GM19467 (cell line): ENCODE data around the gene SEC16B.
"Not testable (repeated sequence)": the region's sequence is repeated elsewhere in the genome, so short reads cannot be mapped to it uniquely, and the experiment has no call there.

Source experiments
- ATAC-seq: cut with Tn5 transposase; IDR thresholded peaks from one replicate; pipeline ENCODE4 v1.9.1; 2021; ENCODE audit warnings: mild to moderate bottlenecking, moderate library complexity; ENCODE audit not compliant: unreplicated experiment

The SEC16B gene

DNA sequence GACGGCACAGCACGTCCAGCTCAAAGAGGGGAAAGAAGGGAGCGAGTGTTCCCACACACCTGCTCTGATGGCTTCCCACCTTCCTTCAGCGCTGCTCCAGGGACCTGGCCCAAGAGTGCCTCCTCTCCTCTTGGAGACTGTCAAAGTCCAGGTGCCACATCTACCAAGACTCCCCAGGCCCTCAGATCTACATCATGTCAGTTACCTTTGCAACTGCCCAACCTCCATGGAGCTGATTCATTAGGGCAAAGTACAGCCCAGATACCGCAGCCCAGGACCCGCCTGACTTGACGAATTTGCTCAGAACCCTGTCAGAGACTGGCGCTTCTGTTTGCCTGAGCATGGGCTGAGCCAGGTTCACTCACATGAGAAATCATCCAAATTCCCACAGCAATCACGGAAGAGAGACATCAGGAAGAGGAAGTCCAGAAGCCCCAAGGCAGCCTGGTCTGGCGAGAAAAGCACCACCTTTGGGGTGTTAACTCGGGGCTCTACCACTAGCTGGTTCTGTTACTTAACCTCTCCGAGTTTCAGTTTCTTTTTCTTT is at the start of gene SEC16B:
TSS of gene SEC16B (minus strand) at position 234 of the 547 bp plus-strand sequence. CDS start 2,077 bp downstream, outside the sequence.
- ATAC-seq, result no peak

DNA sequence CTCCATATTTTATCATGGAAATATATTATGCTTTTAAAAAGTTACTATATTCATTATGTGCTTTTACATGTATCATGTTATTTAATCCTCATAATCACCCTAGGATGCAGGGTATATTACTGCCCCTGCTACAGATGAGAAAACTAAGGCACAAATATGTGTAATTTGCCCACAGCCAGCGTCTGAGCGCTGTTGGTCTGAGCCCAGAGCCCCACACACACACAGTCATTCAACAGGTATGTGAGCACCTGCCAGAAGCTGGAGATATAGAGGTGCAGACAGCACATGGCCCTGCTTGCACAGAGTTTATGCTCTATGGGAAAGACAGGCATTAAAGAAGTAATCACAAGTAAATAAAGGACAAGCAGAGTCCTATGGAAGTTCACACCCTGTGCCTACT is 49.8 kb upstream of the SEC16B start:
- no peak for ATAC-seq

GRCh38 chr1:178019208-178019607 is 49.4 kb upstream of the SEC16B start:
- no peak for ATAC-seq

GRCh38 chr1:178017517-178017916 is 47.7 kb upstream of the SEC16B start:
- ATAC-seq, result no peak

GRCh38 chr1:178011864-178012503 is 42.1 kb upstream of the SEC16B start:
- ATAC-seq, result no peak

DNA sequence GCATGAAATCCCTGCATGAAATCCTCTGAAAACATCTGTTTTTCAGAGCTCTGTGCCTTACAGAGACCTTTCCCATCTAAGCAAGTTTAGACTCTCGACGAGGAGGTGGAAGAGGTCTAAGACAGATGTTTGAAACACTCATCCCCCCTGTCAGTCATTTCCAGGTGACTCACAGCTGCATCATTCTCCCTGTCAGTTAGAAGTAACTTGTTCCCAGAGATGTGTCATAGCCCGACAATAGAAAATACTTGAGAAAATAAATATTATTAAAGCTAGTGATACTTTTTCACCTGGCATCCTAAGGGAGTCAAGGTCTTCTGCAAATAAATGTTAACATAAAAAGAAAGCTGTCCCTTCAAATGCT is 41.6 kb upstream of the SEC16B start:
- ATAC-seq, result no peak

GRCh38 chr1:178010674-178011464 is 41.0 kb upstream of the SEC16B start:
- ATAC-seq, result no peak

- no peak for ATAC-seq
These were observed 36.2 kb upstream of the SEC16B start for GRCh38 chr1:178006043-178006442.

DNA sequence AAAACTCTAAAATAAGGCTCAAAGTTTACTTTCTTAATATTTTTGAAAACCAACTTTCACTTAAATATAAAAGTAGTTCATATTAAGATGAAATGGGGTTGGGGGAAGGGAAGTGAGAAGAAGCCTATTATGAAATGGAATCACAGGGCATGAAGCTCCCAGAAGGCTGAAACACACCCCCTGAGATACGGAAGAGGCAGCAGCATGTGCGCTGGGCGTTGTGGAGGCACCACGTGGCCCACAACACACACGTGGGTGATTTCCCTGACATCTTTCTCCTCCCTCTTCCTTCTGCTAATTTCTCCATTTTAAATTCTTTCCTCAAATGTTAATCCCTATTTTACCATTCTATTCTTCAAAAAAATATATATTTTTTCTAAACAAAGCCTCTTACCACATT is 35.6 kb upstream of the SEC16B start:
- ATAC-seq, result no peak

DNA sequence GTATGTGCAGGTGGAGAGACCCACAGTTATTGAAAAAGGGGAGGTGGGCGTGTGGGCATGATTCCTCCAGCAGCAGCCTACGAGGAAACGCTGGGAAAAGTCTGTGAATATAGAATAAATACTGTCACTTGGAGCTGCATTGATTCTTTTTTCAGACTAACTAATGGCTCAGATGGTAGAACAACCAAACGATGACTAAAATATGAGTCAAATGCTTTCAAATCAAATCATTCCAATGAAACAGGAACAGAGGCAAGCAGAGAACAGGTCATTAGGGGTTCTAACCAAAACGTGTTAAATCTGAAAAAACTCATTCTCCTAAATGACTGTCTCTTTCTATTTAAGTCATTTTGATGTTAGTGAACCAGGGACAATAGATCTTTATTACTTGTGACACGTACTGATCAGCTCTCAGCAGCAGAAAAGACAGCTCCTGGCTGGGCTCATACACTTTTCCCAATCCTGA is 35.1 kb upstream of the SEC16B start:
- ATAC-seq, result no peak

DNA sequence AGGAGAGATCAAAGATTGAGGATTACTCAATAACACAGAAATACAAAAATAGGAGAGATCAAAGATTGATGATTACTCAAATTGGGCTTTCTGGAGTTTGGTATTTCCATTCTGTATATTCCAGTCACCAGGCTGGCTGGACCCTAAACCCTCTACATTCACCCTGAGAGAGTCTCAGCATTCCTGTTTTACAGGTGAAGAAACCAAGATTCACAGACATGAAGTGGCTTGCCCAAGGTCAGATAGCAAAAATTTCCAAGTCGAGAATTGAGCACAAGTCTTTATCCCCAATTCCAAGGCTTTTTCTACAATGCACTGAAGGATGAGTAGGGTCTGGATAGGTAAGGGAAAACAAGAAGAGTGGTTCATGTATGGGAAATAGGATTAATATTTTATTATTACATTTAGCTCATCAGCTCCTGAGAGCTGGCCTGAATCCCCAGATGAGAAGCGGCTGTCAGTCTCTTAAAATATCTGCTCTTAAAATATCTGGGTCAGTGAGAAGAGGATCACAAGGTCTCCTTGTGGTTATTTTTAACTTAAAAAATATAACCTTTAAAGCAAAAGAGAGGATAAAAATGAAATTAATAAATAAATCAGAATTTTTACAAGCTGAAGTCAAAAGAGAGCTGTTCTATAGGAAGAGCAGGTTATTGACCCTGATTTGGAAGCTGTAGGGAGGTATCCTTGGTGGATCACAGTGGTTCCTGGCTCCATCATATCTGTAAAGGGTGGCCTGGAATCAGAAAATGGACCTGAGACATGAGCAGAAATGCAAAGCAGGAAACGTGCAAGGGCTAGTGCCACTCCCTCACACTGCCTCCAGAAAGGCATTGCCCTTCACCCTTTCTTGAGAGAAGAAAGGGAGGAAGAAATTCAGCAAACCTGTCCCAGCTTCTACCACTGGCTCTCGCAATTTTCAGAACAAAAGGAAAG is 29.1 kb upstream of the SEC16B start:
- no peak for ATAC-seq

GRCh38 chr1:177996957-177997356 is 27.1 kb upstream of the SEC16B start:
- no peak for ATAC-seq

DNA sequence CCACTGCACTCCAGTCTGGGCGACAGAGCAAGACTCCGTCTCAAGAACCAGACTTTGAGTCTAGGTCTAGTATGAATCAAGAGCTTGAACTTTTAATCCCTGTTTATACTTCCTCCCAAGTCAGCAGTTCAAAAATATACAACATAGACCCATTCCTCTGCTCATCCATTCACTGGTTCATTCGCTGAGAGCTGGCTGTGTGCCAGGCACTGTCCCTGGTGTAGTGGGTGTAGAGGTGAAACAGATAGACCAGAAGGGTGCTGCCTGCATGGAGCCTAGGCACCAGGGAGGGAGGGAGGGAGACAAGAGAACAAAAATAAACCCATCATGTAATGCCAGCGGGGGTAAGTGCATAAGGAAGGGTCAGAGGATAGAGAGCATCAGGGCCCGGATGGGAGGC is 25.5 kb upstream of the SEC16B start:
- no peak for ATAC-seq

DNA sequence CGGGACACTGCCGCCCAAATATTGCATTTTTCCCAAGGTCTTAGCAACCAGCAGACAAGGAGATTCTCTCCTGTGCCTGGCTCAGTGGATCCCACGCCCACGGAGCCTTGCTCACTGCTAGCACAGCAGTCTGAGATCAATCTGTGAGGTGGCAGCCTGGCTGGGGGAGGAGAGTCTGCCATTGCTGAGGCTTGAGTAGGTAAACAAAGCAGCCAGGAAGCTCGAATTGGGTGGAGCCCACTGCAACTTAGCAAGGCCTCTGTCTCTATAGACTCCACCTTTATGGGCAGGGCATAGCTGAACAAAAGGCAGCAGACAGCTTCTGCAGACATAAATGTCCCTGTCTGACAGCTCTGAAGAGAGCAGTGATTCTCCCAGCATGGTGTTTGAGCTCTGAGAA is 16.4 kb upstream of the SEC16B start:
- not testable (repeated sequence) for ATAC-seq

DNA sequence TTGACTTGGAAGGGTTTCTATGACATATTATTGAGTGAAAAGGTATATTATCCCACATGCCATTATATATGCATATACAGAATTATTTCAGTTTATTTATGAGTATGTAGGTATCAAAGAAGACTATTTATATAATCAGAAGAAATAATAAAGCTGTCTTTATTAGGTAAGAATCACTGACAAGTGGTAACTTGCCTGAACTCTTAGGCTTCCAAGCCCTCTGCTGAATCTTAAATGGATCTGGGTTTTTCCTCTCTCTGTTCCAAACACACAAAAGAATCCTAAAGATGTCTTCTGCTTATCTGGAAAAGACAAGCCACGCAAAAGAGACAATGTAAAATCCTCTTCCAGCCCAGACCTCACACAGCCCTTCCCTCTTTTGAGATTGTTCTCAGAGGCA is 14.9 kb upstream of the SEC16B start:
- no peak for ATAC-seq

- no peak for ATAC-seq
These were observed 14.3 kb upstream of the SEC16B start for GRCh38 chr1:177984136-177984525.

- no peak for ATAC-seq
These were observed 13.8 kb upstream of the SEC16B start for GRCh38 chr1:177983482-177984135.

- ATAC-seq, result no peak
These were observed 13.2 kb upstream of the SEC16B start for GRCh38 chr1:177983077-177983476.

GRCh38 chr1:177981200-177981599 is 11.3 kb upstream of the SEC16B start:
- no peak for ATAC-seq

DNA sequence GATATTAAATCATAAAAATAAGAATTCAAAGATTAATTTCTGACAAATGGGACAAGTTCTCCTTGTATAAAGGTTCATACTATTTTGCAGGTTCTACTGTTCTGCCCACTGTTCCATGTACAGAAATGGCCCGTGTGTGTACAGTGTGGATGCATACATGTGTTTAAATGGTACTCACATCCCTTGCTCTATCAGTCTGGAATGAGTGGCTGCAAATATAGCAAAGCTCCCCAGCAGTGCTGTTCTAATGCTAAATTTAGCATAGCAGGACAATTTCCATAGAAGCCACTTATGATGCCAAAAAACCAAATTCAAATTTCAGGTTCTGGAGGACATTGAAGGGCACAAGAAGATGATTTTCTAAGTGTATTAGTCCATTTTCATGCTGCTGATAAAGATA is 9.4 kb upstream of the SEC16B start:
- ATAC-seq, result no peak

DNA sequence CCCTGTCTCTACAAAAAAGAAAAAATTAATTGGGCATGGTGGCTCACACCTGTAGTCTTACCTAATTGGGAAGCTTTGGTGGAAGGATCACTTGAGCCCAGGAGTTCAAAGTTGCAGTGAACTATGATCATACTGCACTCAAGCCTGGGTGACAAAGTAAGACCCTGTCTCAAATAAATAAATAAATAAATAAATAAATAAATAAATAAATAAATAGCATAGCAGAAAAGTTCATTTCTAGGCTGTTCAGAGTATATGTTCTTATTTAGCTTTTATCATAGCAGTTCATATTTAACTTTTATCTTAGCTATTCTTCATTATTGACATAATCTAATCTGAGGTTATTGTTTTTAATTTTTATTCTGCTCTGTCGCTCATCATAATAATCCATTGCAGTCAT is 8.7 kb upstream of the SEC16B start:
- ATAC-seq, result no peak
